K562 (cell line): ENCODE results near the gene SKIC8. TPM values are rescaled to one million over a fixed set of nuclear protein-coding genes. Genes with fewer than 3 reads are reported as not detected.

ENCODE experiments used
- ATAC-seq: fragments of 200-7000 bp; cut with Tn5 transposase; 3 replicates; pipeline ENCODE4 v1.9.1; 2020; ENCODE audit warnings: moderate library complexity
- BruUV-seq: library from RNA; stranded (reverse); fragments of 400-500 nt; replicated peaks from 2 replicates; lab custom pipeline; 2021; lab: Mats Ljungman, UMichigan
- CTCF ChIA-PET: fragments of 300-600 bp; formaldehyde crosslinking; extraction: SDS; loops from one replicate; lab custom pipeline; 2021; ENCODE audit warnings: low intra/inter-chr PET ratio; lab: Yijun Ruan, JAX
- POLR2A ChIA-PET: fragments of 300-600, 350-650 bp; sonication (Branson Sonifier 250); formaldehyde crosslinking; extraction: SDS; loops from one replicate; lab custom pipeline; 2021; ENCODE audit warnings: antibody characterized with exemption, inconsistent platforms; lab: Yijun Ruan, JAX
- DNase-seq, 4 experiments: peaks; one replicate each; pipeline versions ENCODE4 v3.0.0 to v3.0.0-alpha.2; 2011 to 2018; ENCODE audit warnings: low spot score in 3 of 4, mixed read lengths in 3 of 4; ENCODE audit errors: extremely low read depth in 1 of 4
- FAIRE-seq: peaks from 2 replicates; lab custom pipeline; 2011; peaks lifted over from hg19 to GRCh38; lab: Jason Lieb, UNC
- H2AFZ ChIP-seq: 2 replicates; pipeline ENCODE4 v1.6.0; 2011; ENCODE audit warnings: low read depth, low read length, control low read depth, inconsistent platforms
- H3K27ac ChIP-seq: fragments of 200-600 bp; 3 replicates; pipeline ENCODE4 v1.8.0; 2011; ENCODE audit warnings: low read depth, mild to moderate bottlenecking, control low read depth, inconsistent platforms, low read length, moderate library complexity, mixed read lengths; ENCODE audit errors: extremely low read depth
- H3K27me3 ChIP-seq, 2 experiments: fragments of 300-600 bp in 1 of 2; 2 replicates in 1 of 2; 3 replicates in 1 of 2; pipeline versions ENCODE4 v1.6.0 to v1.8.0; 2011; ENCODE audit warnings: inconsistent platforms in 2 of 2, low read length in 2 of 2, mild to moderate bottlenecking in 1 of 2, mixed read lengths in 1 of 2, moderate library complexity in 1 of 2; ENCODE audit not compliant: control insufficient read depth in 2 of 2, insufficient read depth in 2 of 2
- H3K36me3 ChIP-seq: fragments of 300-600 bp; 3 replicates; pipeline ENCODE4 v1.8.0; 2011; ENCODE audit warnings: mild to moderate bottlenecking, low read length, inconsistent platforms; ENCODE audit not compliant: control insufficient read depth, insufficient read depth
- H3K4me1 ChIP-seq, 2 experiments: fragments of 200-600 bp in 1 of 2; replicated peaks in 1 of 2; 2 replicates in 1 of 2; 3 replicates in 1 of 2; pipeline versions ENCODE4 v1.5.1 to v1.8.0; 2011; ENCODE audit warnings: inconsistent platforms in 2 of 2, low read length in 2 of 2, mild to moderate bottlenecking in 1 of 2, mixed read lengths in 1 of 2, moderate library complexity in 1 of 2; ENCODE audit not compliant: control insufficient read depth in 2 of 2, insufficient read depth in 2 of 2
- H3K4me2 ChIP-seq: 2 replicates; pipeline ENCODE4 v1.6.1; 2011; ENCODE audit warnings: low read length, control low read depth, inconsistent platforms, mixed read lengths; ENCODE audit not compliant: insufficient read depth
- H3K4me3 ChIP-seq: fragments of 200-600 bp; sonication (generic), shearing (Covaris generic); 2 replicates; pipeline ENCODE4 v1.5.1; 2016; ENCODE audit warnings: control low read depth, inconsistent platforms
- H3K79me2 ChIP-seq: fragments of 200-600 bp; 3 replicates; pipeline ENCODE4 v1.8.0; 2011; ENCODE audit warnings: low read length, inconsistent platforms; ENCODE audit not compliant: control insufficient read depth, insufficient read depth
- H3K9ac ChIP-seq, 2 experiments: 2 replicates each; pipeline versions ENCODE4 v1.6.0 to v1.6.1; 2011; ENCODE audit warnings: low read depth in 2 of 2, low read length in 2 of 2, control low read depth in 1 of 2, inconsistent platforms in 1 of 2, mild to moderate bottlenecking in 1 of 2, mixed read lengths in 1 of 2; ENCODE audit not compliant: insufficient read depth in 1 of 2
- H3K9me1 ChIP-seq: one replicate; pipeline ENCODE4 v1.6.0; 2011; ENCODE audit warnings: inconsistent platforms, mild to moderate bottlenecking, low read length, moderate library complexity; ENCODE audit not compliant: control insufficient read depth, insufficient read depth
- H3K9me3 ChIP-seq: replicated peaks from 2 replicates; pipeline ENCODE4 v1.5.1; 2011; ENCODE audit warnings: low read depth, low read length, inconsistent platforms; ENCODE audit not compliant: control insufficient read depth, insufficient read depth
- H4K20me1 ChIP-seq: replicated peaks from 2 replicates; pipeline ENCODE4 v1.6.1; 2011; ENCODE audit warnings: low read length, inconsistent platforms, mixed read lengths; ENCODE audit not compliant: control insufficient read depth, insufficient read depth
- E2F3 ChIP-seq: fragments of 250-450 bp; sonication (Bioruptor Pico); IDR thresholded peaks from 2 replicates; pipeline ENCODE4 v1.4.0; 2020; ENCODE audit warnings: mild to moderate bottlenecking
- HDGF ChIP-seq: fragments of 450-650 bp; IDR thresholded peaks from 2 replicates; pipeline ENCODE4 v1.6.1; 2016
- KLF13 ChIP-seq: fragments of 450-650 bp; IDR thresholded peaks from 2 replicates; pipeline ENCODE4 v1.6.1; 2016; ENCODE audit warnings: missing genetic modification characterization, low read depth, mild to moderate bottlenecking, missing compliant biosample characterization, moderate library complexity, borderline replicate concordance
- SIX5 ChIP-seq, 2 experiments: IDR thresholded peaks; 2 replicates each; pipeline ENCODE4 v1.6.1; 2011; ENCODE audit warnings: low read length in 2 of 2, borderline replicate concordance in 1 of 2, low read depth in 1 of 2, mild to moderate bottlenecking in 1 of 2, moderate library complexity in 1 of 2; ENCODE audit not compliant: insufficient read depth in 1 of 2
- SP1 ChIP-seq: sonication (generic); formaldehyde crosslinking; IDR thresholded peaks from 2 replicates; pipeline ENCODE4 v1.8.1; 2022; ENCODE audit warnings: mild to moderate bottlenecking, missing genetic modification reagents
- ZSCAN32 ChIP-seq: fragments of 450-650 bp; formaldehyde crosslinking; IDR thresholded peaks from 2 replicates; pipeline ENCODE4 v1.4.0; 2020; ENCODE audit warnings: mild to moderate bottlenecking, moderate library complexity
- WGBS: fragments of 100-300 bp; shearing (Covaris generic); methylation state at CpG from one replicate; pipeline ENCODE4 v1.1.6; 2016; ENCODE audit warnings: low coverage, mixed read lengths; ENCODE audit not compliant: insufficient coverage; ENCODE audit errors: missing lambda C conversion rate; 5-methylcytosine and 5-hydroxymethylcytosine counted together
- in situ Hi-C: fragments of 300-500 bp; cut with MboI; formaldehyde crosslinking; loops from 4 replicates; pipeline ENCODE4 v1.15.0; 2018; ENCODE audit warnings: inconsistent platforms, mixed read lengths
- intact Hi-C: fragments of 100-400 bp; cut with micrococcal nuclease; formaldehyde crosslinking; loops from 2 replicates; pipeline ENCODE4 v1.14.2; 2022
- polyA plus RNA-seq, 8 experiments: library from polyadenylated mRNA; depleted of rRNA in 4 of 8; stranded (reverse) in 5 of 8; unstranded in 3 of 8; fragments of >200 nt; fragmentation: Nextera tagmentation in 2 of 8; fragmentation: Illumina TruSeq in 1 of 8; extraction: Ambion mirVana in 2 of 8; extraction: Trizol in 1 of 8; gene quantifications; 2 replicates each; pipeline versions ENCODE4 v1.2.1 to v1.2.3, GENCODE V29; 2011 to 2014; ENCODE audit warnings: inconsistent platforms in 1 of 8, missing spikeins in 1 of 8
- total RNA-seq, 7 experiments: library from RNA; depleted of rRNA in 6 of 7; stranded (reverse); fragments of >200 nt in 6 of 7; fragmentation: Illumina TruSeq in 2 of 7; extraction: Trizol in 2 of 7; gene quantifications; 2 replicates each; pipeline versions ENCODE4 v1.2.1 to v1.2.3, GENCODE V29; 2011 to 2021; ENCODE audit warnings: low replicate concordance in 1 of 7

Gene SKIC8
- total and polyA plus RNA-seq, 9 of the 15 experiments (the other 6 are each of a cell fraction or from before 2014, with no cell fraction given): 79.5 to 389 (median 146) TPM

DNA sequence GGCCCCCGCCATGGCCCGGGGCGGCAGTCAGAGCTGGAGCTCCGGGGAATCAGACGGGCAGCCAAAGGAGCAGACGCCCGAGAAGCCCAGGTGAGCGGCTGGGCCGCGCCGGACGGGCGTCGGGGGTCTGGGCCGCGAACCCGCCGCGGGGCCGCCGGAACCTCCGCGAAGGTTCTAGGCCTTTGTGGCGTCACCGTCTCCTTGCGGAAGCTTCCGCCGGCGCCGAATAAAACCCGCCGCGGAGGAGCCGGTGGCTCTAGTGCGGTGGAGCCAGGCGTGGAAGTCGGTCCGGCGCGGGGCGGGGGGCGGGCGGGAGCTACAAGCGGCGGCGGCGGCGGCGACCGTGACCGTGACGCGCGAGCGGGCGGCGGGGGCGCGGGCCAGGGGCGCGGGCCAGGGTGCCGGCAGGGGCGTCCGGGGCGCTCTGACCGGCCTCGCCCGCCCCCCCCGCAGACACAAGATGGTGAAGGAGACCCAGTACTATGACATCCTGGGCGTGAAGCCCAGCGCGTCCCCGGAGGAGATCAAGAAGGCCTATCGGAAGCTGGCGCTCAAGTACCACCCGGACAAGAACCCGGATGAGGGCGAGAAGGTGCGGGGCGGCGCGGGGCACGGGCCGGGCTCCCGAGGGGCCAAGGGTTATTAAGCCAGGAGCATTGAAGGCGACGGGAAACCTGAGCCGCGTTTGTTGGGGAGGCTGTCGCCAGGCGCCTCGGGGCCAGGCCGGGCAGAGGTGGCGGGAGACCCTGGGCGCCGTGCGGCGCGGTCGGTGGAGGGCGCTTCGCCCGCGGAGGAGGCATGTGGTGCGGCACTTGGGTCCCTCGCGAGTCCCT is 34.9 kb downstream of the SKIC8 start, which contains the start of gene DNAJA4:
TSS of gene DNAJA4 (plus strand) at position 259 of the 833 bp plus-strand sequence. CDS start at position 461, 202 bp downstream.
- intact Hi-C loops: no loop called here
- FAIRE-seq: no peak
- ATAC-seq: no peak

DNA sequence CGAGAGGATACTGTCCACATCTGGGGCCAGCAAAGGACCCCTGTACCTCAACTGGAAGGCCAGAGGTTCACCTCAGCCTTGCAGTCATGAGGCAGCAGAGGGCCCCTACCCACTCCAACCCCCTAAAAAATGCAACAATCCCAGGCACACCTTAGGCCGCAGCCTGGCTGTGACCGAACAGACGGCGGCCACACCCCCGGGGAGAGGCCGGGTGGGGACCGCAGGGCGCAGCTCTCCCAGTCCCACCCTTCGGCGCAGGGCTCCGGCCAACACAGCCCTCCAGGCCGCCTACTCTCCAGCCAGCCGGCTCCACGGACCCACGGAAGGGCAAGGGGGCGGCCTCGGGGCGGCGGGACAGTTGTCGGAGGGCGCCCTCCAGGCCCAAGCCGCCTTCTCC is 35.5 kb downstream of the SKIC8 start:
- in situ Hi-C loops (no loop called here), intact Hi-C loops (no loop called here)
- Histone ChIP-seq H3K9ac (peak overlapping the region in 1 of 2 experiments; percentile 38; a peak in 1 of 4 replicates), H3K27ac (no peak overlapping the region; the same call in 2 of the 3 replicates), H3K36me3 (no peaks in the 10 kb centered on the region), H3K79me2 (no peaks in the 10 kb centered on the region), H3K4me3 (no peak overlapping the region), H3K4me2 (peak overlapping the region; percentile 59; the same call in 1 of the 2 replicates), H2AFZ (peak overlapping the region; percentile 86), H3K9me1 (no peaks in the 10 kb centered on the region), H3K9me3 (no peaks in the 10 kb centered on the region), H3K4me1 (peaks cover 15 to 16% of the 10 kb centered on the region in 2 experiments; a peak in 4 of 5 replicates), H4K20me1 (no peaks in the 10 kb centered on the region), H3K27me3 (no peaks in the 10 kb centered on the region)
- ChIA-PET CTCF (no interaction called here), POLR2A (no interaction called here)
- TF ChIP-seq HDGF: no peak
- no peak for TF ChIP-seq SP1 (CRISPR knock-in tag)
- DNase-seq: peak in 1 of 4 experiments; percentile 30
- no peak for FAIRE-seq
- WGBS: 93% methylated on average over 6 of the region's 23 CpGs
- no TSS peak for BruUV-seq
- no peak for ATAC-seq

More for the DNA sequence above, 34.9 kb downstream of the SKIC8 start, which contains the start of gene DNAJA4:
- TF ChIP-seq KLF13 (no peak), E2F3 (CRISPR knock-in tag) (no peak), SIX5 (IDR thresholded peaks at IDR 0.05; ENCODE audit: borderline replicate concordance in 1 of 2, insufficient read depth in 1 of 2, low read depth in 1 of 2, low read length in 2 of 2) (no peak), ZSCAN32 (CRISPR knock-in tag) (no peak)
- H3K27ac ChIP-seq: peak within 1 kb of the TSS; percentile 24; the same call in 1 of the 3 replicates
- no peaks in the 10 kb centered on the region for H3K36me3 ChIP-seq
- in situ Hi-C loops: no loop called here
- ChIA-PET CTCF (no interaction called here), POLR2A (no interaction called here)
- no peaks in the 10 kb centered on the region for H3K9me1 ChIP-seq
- H2AFZ ChIP-seq: peak within 1 kb of the TSS; percentile 86
- no peak for DNase-seq
- WGBS: 93% methylated on average over 35 of the region's 107 CpGs
- no peaks in the 10 kb centered on the region for H4K20me1 ChIP-seq
- no peaks in the 10 kb centered on the region for H3K9me3 ChIP-seq
- no TSS peak for BruUV-seq
- H3K4me3 ChIP-seq: no peak within 1 kb of the TSS
- H3K4me1 ChIP-seq: peaks cover 12 to 15% of the 10 kb centered on the region in 2 experiments; a peak in 4 of 5 replicates
- H3K9ac ChIP-seq: peak within 1 kb of the TSS in 1 of 2 experiments; percentile 38; a peak in 2 of 4 replicates
- H3K4me2 ChIP-seq: peak within 1 kb of the TSS; percentile 59; the same call in 1 of the 2 replicates
- no peaks in the 10 kb centered on the region for H3K27me3 ChIP-seq
- no peaks in the 10 kb centered on the region for H3K79me2 ChIP-seq
